H1 (cell line): ENCODE data around the gene PLPPR2.
"Not testable (repeated sequence)": the region's sequence is repeated elsewhere in the genome, so short reads cannot be mapped to it uniquely, and the experiment has no call there.

Experiments
- ASH2L ChIP-seq: fragments of 200-600, 300-600 bp; sonication (generic); IDR thresholded peaks from one replicate; pipeline ENCODE4 v1.7.1; 2017; ENCODE audit warnings: low read length
- ATF3 ChIP-seq: IDR thresholded peaks from 2 replicates; pipeline ENCODE4 v1.6.1; 2011; ENCODE audit warnings: low read depth, mild to moderate bottlenecking, low read length; ENCODE audit not compliant: insufficient read depth
- CHD2 ChIP-seq: IDR thresholded peaks from 2 replicates; pipeline ENCODE4 v1.6.1; 2012; ENCODE audit warnings: low read length, improper control_type of control experiment
- CTCF ChIP-seq, 3 experiments: IDR thresholded peaks; 1 replicate in 2 of 3; 2 replicates in 1 of 3; pipeline versions ENCODE4 v1.5.1 to v1.6.1; 2011; ENCODE audit warnings: low read length in 3 of 3, mild to moderate bottlenecking in 3 of 3, inconsistent platforms in 2 of 3, low read depth in 1 of 3, moderate library complexity in 1 of 3; ENCODE audit not compliant: insufficient read depth in 1 of 3; ENCODE audit errors: control extremely low read depth in 1 of 3
- GABPA ChIP-seq: IDR thresholded peaks from 2 replicates; pipeline ENCODE4 v1.6.1; 2011; ENCODE audit warnings: mild to moderate bottlenecking, low read length, moderate library complexity, borderline replicate concordance; ENCODE audit not compliant: insufficient read depth
- JUN ChIP-seq: IDR thresholded peaks from 2 replicates; pipeline ENCODE4 v1.6.1; 2011; ENCODE audit warnings: low read depth, mild to moderate bottlenecking, improper control_type of control experiment, low read length
- POLR2A ChIP-seq, 2 experiments: IDR thresholded peaks; 1 replicate in 1 of 2; 2 replicates in 1 of 2; pipeline ENCODE4 v1.6.1; 2011; ENCODE audit warnings: low read depth in 2 of 2, low read length in 2 of 2, mild to moderate bottlenecking in 2 of 2; ENCODE audit errors: control extremely low read depth in 1 of 2
- SP1 ChIP-seq: IDR thresholded peaks from 2 replicates; pipeline ENCODE4 v1.6.1; 2011; ENCODE audit warnings: low read depth, low read length
- SP2 ChIP-seq: IDR thresholded peaks from 2 replicates; pipeline ENCODE4 v1.6.1; 2012; ENCODE audit warnings: mild to moderate bottlenecking, low read length, inconsistent platforms

DNA sequence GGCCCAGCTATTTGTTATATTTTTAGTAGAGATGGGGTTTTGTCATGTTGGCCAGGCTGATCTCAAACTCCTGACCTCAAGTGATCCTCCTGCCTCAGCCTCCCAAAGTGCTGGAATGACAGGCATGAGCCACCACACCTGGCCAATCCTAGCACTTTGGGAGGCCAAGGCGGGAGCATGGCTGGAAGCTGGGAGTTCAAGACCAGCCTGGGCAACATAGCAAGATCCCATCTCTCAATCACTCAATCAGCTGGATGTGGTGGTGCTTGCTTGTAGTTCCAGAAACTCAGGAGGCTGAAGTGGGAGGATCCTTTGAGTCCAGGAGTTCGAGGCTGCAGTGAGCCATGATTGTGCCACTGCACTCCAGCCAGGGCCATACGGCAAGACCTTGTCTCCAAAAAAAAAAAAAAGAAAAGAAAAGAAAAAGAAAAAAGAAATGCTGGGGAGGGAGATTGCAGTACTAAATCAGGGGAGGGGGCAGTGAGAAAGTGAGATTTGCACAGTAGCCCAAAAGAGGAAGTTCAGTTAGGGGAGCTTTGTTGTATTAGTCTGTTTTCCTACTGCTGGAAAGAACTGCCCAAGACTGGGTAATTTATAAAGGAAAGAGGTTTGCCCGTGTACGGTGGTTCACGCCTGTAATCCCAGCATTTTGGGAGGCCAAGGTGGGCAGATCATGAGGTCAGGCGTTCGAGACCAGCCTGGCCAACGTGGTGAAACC lies 34.8 kb upstream of the PLPPR2 start:
- TF ChIP-seq CTCF (IDR thresholded peaks at IDR 0.05; ENCODE audit: control extremely low read depth in 1 of 3, insufficient read depth in 1 of 3, low read depth in 1 of 3, low read length in 3 of 3); ATF3; SP2; POLR2A (IDR thresholded peaks at IDR 0.05; ENCODE audit: control extremely low read depth in 1 of 2, low read depth in 2 of 2, low read length in 2 of 2); CHD2; ASH2L; JUN; SP1; GABPA: not testable (repeated sequence)
